Measurements from ENCODE around the gene PTPRU.
"Not testable (repeated sequence)": the region's sequence is repeated elsewhere in the genome, so short reads cannot be mapped to it uniquely, and the experiment has no call there.

The PTPRU gene

GRCh38 chr1:29222260-29222659 lies 14.1 kb upstream of the PTPRU start:
- DNase-seq: not testable (repeated sequence)

GRCh38 chr1:29222686-29223085 lies 13.6 kb upstream of the PTPRU start:
- DNase-seq: no peak

- no peak for DNase-seq
Observed at GRCh38 chr1:29223521-29223920, 12.8 kb upstream of the PTPRU start.

GRCh38 chr1:29224356-29224837 lies 11.9 kb upstream of the PTPRU start:
- DNase-seq: no peak

GRCh38 chr1:29225361-29225760 lies 11.0 kb upstream of the PTPRU start:
- DNase-seq: no peak

GRCh38 chr1:29227511-29227910 lies 8.8 kb upstream of the PTPRU start:
- no peak for DNase-seq

- DNase-seq: no peak
Observed at GRCh38 chr1:29230204-29230552, 6.1 kb upstream of the PTPRU start.

GRCh38 chr1:29230553-29231378 lies 5.6 kb upstream of the PTPRU start, which contains the start of gene MECR:
MECR (minus strand) TSS chr1:29230934; CDS start chr1:29230906, 28 bp downstream.
- DNase-seq: peak; percentile 96 to 97

GRCh38 chr1:29232387-29232786 lies 3.9 kb upstream of the PTPRU start:
- DNase-seq: no peak

- no peak for DNase-seq
Observed at GRCh38 chr1:29233693-29234092, 2.6 kb upstream of the PTPRU start.

- no peak for DNase-seq
Observed at GRCh38 chr1:29234471-29234870, 1.9 kb upstream of the PTPRU start.

GRCh38 chr1:29234881-29235280 lies 1.4 kb upstream of the PTPRU start:
- DNase-seq: not testable (repeated sequence)

GRCh38 chr1:29236712-29237128 lies 398 bp downstream of the PTPRU start:
- DNase-seq: peak in 1 of 2 experiments; percentile 19

- peak; percentile 9 to 20 for DNase-seq
Observed at GRCh38 chr1:29237129-29237821, 953 bp downstream of the PTPRU start.

GRCh38 chr1:29237852-29238619 lies 1.7 kb downstream of the PTPRU start:
- peak; percentile 10 to 21 for DNase-seq

- no peak for DNase-seq
Observed at GRCh38 chr1:29238620-29239002, 2.3 kb downstream of the PTPRU start.

- DNase-seq: no peak
Observed at GRCh38 chr1:29239142-29239541, 2.8 kb downstream of the PTPRU start.

- DNase-seq: no peak
Observed at GRCh38 chr1:29240400-29240837, 4.1 kb downstream of the PTPRU start.

GRCh38 chr1:29240986-29241385 lies 4.7 kb downstream of the PTPRU start:
- DNase-seq: no peak

- no peak for DNase-seq
Observed at GRCh38 chr1:29243023-29243870, 6.9 kb downstream of the PTPRU start.

- DNase-seq: no peak
Observed at GRCh38 chr1:29243871-29244200, 7.5 kb downstream of the PTPRU start.

- no peak for DNase-seq
Observed at GRCh38 chr1:29245261-29245660, 8.9 kb downstream of the PTPRU start.

All from activated CD4-positive, alpha-beta T cell treated with anti-CD3 and anti-CD28 coated beads, Interleukin-2, amount 50 U/mL, for 48 hours (primary cell).